ENCODE results near the gene AFF3. TPM values are rescaled to one million over a fixed set of nuclear protein-coding genes. Genes with fewer than 3 reads are reported as not detected.
A peak's percentile ranks its signal among the peaks of the same experiment; 100 is the strongest.

The AFF3 gene
- total RNA-seq, 1 donor from 2014 or later: not detected

- DNase-seq (ENCODE audit: low read depth): no peak
These were observed 573.0 kb downstream of the AFF3 start for GRCh38 chr2:99569386-99569785.

GRCh38 chr2:99565227-99565626 is 577.2 kb downstream of the AFF3 start:
- no peak for DNase-seq (ENCODE audit: low read depth)

GRCh38 chr2:99562516-99562915 is 579.9 kb downstream of the AFF3 start:
- no peak for DNase-seq (ENCODE audit: low read depth)

- no peak for DNase-seq (ENCODE audit: low read depth)
These were observed 580.6 kb downstream of the AFF3 start for GRCh38 chr2:99561804-99562203.

- peak; percentile 62 for DNase-seq (ENCODE audit: low read depth)
These were observed 583.2 kb downstream of the AFF3 start for GRCh38 chr2:99559075-99559662.

GRCh38 chr2:99555404-99555803 is 587.0 kb downstream of the AFF3 start:
- no peak for DNase-seq (ENCODE audit: low read depth)

- DNase-seq (ENCODE audit: low read depth): no peak
These were observed 587.5 kb downstream of the AFF3 start for GRCh38 chr2:99554871-99555270.

GRCh38 chr2:99554238-99554637 is 588.2 kb downstream of the AFF3 start:
- DNase-seq (ENCODE audit: low read depth): no peak

GRCh38 chr2:99552529-99552928 is 589.9 kb downstream of the AFF3 start:
- DNase-seq (ENCODE audit: low read depth): no peak

- DNase-seq (ENCODE audit: low read depth): no peak
These were observed 592.0 kb downstream of the AFF3 start for GRCh38 chr2:99550368-99550767.

GRCh38 chr2:99545604-99546003 is 596.8 kb downstream of the AFF3 start:
- DNase-seq (ENCODE audit: low read depth): no peak

GRCh38 chr2:99545066-99545465 is 597.3 kb downstream of the AFF3 start:
- no peak for DNase-seq (ENCODE audit: low read depth)

GRCh38 chr2:99544608-99545007 is 597.8 kb downstream of the AFF3 start:
- DNase-seq (ENCODE audit: low read depth): no peak

GRCh38 chr2:99543247-99543646 is 599.1 kb downstream of the AFF3 start:
- DNase-seq (ENCODE audit: low read depth): no peak

- DNase-seq (ENCODE audit: low read depth): no peak
These were observed 604.4 kb downstream of the AFF3 start for GRCh38 chr2:99537910-99538485.

GRCh38 chr2:99524056-99524455 is 618.3 kb downstream of the AFF3 start:
- DNase-seq (ENCODE audit: low read depth): no peak

GRCh38 chr2:99522157-99522556 is 620.2 kb downstream of the AFF3 start:
- no peak for DNase-seq (ENCODE audit: low read depth)

GRCh38 chr2:99520813-99521212 is 621.6 kb downstream of the AFF3 start:
- DNase-seq (ENCODE audit: low read depth): no peak

- DNase-seq (ENCODE audit: low read depth): no peak
These were observed 622.2 kb downstream of the AFF3 start for GRCh38 chr2:99520195-99520594.

GRCh38 chr2:99514357-99514756 is 628.0 kb downstream of the AFF3 start:
- DNase-seq (ENCODE audit: low read depth): no peak

GRCh38 chr2:99512181-99512591 is 630.2 kb downstream of the AFF3 start:
- no peak for DNase-seq (ENCODE audit: low read depth)

- peak; percentile 16 for DNase-seq (ENCODE audit: low read depth)
These were observed 633.0 kb downstream of the AFF3 start for GRCh38 chr2:99509387-99509786.
